DMS114 treated with DMSO at 0.1 percent for 48 hours (cell line): ENCODE measurements around the gene SVOP.

Source experiments
- DNase-seq: peaks from one replicate; lab custom pipeline; 2025; ENCODE audit not compliant: unreplicated experiment; lab: John Stamatoyannopoulos, UW

The SVOP gene

DNA sequence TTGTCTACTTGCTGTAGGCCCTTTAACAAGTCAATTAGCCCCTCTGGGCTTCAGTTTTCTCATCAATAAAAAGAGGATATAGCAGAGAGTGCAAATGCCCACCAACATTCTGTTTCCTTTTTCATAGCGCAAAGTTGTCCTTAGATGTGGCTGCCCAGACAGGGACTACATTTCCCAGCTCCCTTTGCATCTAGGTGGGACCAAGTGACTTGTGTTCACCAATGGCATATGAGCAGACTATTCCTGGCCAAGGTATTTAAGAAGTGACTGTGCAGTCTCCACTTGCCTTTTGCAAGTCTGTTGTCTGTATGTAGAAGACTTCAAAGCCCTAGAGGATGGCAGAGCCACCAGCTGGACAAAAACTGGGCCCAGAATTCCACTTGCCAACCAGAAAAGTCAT lies 81.3 kb downstream of the SVOP start:
- DNase-seq: peak; percentile 9

DNA sequence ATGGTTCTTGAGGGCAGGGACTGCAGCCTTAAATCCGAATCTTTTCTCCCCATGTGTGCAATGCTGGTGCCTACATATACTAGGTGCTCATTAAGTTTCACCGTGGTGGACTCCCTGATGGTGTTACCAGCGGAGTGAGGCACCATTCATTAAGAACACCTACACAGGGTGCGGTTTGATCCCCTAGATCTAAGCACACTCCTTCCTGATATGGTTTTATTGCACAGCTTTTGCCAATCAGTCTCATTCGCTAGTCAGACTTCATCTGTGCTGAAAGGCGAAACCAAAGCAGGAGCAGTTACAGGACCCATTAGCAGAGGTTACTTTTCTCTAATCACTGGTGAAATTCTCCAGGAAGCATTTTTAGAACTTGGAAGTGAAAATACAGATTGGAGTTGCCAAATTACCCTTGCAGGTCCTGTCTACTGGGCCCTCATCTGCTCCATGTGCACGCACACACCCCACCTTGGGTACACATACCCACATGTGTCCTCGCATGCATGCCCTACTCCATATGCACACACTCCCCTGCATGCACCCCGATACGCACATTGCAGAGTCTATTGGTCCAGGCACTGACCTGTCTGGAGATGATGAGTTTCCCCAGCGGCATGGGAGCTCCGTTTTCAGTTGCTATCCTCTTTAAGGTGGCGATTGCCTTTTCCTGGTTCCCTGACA lies 82.5 kb downstream of the SVOP start:
- no peak for DNase-seq

DNA sequence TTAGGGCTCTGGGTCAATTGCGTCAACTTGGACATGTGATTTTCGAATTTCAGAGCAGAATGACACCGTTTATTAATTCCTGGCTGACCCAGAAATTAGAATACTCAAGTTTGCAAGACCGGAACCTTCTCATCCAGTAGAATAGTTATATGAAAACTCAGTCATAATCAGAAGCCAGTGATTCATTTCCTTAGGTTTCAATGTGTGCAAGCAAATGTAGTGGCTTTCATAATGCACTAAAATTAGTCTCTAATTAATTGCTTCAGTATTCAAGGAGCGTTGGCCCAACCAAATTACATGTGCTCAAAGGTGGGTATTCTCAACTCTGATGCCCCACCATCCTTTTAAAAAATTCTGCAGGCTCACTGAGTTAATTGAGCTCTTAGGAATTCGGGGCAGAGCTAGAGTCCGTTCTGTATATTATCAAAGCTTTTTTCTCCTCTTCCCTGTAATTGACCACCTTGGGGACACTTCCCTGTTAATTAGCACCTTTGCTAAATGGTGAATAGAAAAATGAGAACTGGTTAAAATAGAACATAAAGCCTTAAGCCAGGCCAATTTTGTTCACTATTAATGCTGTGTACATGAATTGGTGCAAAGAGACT lies 85.6 kb downstream of the SVOP start:
- DNase-seq: no peak

DNA sequence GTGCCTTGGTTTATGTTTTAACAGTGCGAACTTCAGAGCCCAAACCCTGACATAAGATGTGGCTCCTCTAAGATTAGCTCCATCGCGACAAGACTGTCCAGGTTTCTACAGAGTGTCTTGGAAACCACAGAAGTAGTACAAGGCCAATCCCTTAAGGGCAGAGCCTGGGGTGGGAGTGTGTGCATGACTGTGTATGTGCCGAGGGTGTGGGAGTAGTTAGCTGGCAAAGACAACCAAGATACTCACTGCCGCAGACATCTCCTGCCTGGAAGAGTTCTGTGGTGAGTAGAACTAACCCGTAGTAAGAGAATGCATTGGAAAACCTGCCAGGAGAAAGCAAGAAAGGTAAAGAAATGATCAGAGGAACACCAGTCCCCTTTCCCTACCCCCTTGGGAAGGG lies 86.9 kb downstream of the SVOP start:
- DNase-seq: no peak

DNA sequence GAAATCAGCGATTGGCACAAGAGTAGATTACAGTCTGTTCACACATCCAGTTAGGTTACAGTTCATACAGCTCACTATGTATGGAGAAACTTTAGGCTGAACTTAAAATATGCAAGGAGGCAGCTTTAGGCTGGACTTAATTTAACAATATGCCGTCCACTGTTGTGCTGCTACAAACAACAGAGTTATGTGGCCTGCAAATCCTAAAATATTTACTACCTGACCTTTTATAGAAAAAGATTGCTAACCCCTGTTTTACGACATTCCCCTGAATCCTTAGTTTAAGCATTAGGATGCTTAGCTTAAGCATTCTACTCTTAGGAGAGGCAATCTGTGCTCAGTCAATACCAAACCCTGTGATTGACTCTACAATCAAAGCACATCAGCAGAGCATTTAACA lies 90.1 kb downstream of the SVOP start:
- DNase-seq: no peak

DNA sequence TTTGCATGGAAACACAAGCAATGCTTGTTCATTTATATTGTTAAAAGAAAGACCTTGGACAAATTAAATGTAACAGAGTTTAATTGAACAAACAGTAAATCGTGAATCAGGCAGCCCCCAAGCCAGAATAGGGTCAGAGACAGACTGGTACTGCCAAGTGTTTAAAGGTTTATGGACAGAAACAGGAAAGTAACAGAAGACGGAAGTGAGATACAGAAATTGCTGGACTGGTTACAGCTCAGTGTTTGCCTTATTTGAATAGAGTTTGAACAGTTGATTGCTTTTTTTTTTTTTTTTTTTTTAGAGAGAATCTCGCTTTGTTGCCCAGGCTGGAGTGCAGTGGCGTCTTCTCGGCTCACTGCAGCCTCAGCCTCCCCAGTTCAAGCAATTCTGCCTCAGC lies 90.7 kb downstream of the SVOP start:
- DNase-seq: no peak

DNA sequence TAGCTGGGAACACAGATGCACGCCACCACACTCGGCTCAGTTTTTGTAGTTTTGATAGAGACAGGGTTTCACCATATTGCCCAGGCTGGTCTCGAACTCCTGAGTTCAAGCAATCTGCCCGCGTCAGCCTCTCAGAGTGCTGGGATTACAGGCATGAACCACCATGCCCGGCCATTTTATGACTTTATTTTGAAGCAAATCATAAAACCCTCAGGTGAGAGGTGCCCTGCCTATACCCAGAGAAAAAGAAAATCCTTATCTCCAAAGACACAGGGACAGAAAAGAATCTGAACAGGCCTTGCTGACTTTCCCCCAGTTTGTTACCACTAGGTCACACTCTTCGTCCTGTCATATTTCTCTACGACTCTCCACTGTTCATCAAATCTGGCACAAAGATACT lies 92.2 kb downstream of the SVOP start:
- no peak for DNase-seq

DNA sequence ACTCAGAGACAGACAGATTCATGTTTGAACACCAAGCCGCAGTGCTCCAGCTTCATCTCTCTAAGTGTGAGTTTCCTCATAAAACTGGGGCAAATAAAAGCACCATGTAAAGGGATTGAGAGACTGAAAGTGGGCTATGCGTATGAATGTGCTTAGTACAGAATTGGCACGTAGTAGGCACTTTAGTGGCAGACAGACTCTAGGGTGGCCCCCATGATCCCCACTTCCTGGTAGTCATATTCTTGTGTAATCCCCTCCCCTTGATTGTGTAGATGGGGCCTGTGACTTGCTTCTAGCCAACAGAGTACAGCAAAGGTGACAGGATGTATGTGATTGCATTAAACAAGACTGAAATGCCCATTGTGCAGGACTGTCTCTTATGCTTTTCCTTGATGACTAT lies 98.0 kb downstream of the SVOP start:
- DNase-seq: no peak

DNA sequence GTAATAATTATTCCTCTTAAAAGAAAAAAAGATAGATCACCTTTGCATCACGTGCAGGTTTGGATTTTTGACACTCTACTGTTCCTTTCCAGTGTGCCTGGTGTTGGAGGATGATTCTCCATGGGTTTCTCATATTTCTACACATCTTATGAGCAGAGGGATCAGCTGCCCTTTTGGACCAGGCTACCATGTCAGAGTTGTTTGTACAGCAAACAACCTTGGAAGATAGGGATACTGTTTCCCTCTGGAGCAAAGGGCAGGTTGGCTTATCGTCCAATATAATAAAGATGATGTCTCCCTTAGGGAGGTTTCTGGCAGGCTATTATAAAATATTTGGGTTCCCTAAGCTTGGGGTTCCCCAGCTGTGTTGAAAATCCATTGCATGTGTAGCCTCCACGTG lies 98.9 kb downstream of the SVOP start:
- DNase-seq: no peak

DNA sequence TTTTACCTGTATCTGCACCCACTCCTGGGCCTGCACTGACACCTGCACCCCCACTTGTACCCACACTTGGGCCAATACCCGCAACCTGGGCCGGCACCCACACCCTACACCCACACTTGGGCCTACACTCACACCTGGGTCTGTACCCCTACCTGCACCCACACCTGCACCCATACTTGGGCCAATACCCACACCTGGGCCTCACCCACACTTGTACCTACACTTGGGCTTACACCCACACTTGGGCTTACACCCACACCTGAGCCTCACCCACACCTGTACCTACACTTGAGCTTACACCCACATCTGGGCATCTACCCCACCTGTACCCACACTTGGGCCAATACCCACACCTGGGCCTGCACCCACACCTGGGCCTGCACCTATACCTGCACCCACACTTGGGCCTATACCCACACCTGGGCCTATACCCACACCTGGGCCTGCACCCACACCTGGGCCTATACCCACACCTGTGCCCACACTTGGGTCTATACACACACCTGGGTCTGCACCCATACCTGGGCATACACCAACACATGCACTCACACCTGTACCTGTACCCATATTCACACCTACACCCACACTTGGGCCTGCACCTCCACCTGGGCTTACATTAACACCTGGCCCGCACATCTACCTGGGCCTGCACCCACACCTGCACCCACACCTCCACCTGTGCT lies 101.8 kb downstream of the SVOP start:
- no peak for DNase-seq

DNA sequence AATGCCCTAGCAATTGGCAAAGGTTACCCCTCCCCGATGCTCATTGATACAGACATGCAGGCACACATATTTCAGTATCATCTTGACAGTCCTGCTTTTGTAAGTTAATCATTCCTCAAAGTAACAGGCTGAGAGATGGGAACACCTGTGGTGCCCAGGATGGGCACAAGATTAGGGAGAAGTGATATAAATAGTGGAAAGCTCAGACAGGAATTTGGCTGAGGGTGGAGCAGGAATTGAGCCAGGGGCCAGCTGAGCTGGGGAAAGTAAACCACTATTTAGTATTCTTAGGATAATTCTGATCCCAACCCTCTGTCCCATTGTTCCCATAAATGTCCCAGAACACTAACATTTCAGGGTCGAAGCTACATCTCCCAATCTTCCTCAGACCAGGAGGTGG lies 102.7 kb downstream of the SVOP start:
- DNase-seq: no peak

DNA sequence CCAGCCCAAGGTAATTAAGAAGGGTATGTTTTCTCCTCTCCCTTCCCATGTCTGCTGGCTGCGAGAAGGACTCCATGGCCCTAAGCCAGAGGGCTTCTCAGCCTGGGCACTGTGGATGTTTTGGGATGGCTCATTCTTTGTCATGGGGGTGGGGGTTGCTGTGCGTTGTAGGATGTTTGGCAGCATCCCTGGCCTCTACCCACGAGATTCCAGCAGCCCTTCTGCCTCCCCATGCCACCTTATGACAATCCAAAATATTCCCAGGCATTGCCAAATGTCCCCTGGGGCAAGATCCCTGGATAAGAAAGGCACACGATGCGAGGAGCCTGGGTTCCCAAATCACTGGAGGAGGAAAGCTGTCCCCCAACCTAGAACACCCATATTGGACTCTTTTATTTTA lies 104.5 kb downstream of the SVOP start:
- DNase-seq: no peak

DNA sequence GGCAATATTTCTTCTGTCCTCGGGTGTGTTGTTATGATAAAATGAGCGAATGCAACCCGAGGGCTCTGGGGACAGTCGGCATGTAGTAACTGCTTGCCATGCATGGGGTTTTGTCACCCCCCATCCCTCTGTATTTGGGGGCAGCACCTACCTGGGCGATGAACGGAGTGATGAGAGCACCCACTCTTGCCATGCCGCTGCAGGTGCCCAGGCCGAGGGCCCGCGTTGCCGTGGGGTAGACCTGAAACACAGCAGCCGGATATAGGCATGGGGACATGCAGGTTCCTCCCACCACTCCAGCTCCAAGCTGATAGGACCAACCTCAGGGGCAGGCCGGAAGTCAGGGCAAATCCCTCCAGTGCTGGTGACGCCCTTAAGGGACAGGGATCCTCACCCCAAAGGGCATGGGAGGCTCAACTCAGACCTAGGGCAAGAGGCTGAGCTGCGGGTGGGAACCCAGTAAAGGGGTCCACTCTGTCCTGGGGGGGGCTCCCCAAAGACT lies 105.2 kb downstream of the SVOP start:
- no peak for DNase-seq

DNA sequence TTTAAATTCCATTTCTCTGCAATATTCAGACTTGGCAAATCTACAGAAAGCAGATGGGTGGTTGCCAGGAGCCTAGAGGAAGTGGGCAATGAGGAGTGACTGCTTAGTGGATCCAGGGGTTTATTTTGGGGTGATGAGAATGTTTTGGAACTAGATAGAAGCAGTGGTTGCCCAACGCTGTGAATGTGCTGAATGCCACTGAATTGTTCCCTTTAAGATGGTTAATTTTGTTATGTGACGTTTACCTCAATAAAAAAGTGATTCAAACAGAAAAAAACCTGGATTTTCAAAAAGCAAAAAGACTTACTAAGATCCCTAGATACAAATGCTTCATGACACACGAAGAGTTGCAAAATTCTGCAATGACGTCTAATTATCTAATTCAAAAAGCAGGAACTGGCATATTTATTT lies 106.7 kb downstream of the SVOP start:
- no peak for DNase-seq

DNA sequence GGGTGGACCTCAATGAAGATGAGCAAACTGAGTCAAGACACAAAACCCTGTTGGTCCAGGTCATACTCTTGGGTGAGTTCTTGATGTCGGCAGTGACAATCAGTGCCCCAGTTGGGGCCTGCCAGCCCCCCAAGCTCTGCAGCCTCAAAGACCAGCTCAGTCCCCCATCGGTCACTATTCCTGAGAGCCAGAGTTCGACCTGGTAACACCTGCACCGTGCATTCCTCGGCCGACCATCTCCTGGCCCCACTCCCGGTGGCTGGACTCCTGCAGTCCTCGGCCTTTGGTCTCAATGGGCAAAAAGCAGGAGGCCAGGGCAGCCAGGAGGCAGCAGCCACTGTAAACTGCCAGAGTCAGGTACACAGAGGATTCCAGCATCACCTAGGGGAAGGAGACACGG lies 108.5 kb downstream of the SVOP start:
- no peak for DNase-seq

DNA sequence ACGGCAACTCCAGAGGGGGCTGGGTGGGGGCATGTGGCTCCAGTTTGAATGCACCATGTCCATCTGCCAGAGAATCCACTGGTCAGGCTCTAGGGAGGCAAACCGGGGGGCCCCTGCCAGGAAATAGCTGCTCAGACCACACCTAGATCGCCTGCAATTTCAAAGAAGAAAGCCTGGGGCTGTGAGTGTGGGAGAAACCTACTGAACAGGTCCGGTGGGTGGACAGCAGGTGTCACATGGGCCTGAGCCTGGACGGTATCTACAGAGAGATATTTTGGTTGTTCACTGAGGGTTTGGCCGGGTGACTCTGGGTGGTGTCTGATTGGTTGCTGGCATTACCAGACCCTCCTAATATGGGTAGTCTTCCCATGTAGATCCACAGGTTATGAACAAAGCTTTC lies 109.0 kb downstream of the SVOP start:
- DNase-seq: no peak

DNA sequence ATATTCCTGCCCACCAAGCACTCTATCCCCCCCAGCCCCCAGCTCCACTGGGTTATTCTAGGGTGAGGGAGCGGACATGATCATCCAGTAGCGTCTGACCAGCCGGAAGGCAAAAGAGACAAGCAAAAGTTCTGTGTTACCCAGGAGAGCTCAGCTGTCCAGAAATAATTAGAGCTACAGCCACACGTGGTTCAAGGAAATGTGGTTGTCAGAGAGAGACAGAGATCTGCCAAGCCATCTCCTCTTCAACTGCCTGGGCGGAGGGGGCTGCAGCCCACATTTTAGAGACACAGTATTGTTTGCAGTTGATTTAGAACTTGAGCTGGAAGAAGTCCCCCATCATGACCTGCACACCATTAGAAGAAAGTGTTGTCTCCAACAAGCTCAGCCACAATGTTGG lies 110.5 kb downstream of the SVOP start:
- no peak for DNase-seq

DNA sequence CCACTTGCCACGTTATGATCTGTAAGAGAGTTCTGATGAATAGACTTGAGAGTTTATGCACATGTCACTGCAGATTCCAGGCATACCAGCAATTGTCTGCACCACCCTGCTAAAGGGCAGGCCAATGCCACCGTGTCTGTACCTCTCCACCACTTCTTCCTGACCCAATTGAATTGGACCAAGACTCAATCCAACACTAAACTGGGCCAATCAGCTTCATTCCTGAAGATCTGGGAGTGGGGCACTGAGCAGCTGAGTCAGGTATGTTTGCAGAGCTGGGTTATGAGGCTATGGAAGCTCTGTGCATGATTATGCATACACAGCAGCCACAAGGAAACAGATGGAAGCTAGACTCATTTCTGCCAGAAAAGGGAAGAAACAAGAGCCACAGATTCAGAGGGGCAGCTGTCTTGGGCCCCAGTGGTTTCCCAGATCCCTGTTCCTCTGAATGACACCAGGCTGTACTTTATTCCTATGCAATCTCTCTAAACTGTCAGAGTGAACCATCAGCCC lies 113.0 kb downstream of the SVOP start:
- no peak for DNase-seq

DNA sequence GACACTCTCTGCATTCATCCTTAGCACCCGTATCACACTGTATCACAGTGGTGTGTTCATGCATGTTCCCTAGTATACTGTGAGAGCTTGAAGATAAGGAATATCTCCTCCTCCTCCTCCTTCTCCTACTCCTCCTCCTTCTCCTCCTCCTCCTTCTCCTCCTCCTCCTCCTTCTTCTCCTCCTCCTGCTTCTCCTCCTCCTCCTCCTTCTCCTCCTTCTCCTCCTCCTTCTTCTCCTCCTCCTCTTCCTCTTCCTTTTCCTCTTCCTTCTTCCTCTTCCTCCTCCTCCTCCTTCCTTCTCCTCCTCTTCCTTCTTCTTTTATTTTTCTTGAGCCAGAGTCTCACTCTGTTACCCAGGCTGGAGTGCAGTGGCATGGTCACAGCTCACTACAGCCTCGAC lies 113.9 kb downstream of the SVOP start:
- no peak for DNase-seq

DNA sequence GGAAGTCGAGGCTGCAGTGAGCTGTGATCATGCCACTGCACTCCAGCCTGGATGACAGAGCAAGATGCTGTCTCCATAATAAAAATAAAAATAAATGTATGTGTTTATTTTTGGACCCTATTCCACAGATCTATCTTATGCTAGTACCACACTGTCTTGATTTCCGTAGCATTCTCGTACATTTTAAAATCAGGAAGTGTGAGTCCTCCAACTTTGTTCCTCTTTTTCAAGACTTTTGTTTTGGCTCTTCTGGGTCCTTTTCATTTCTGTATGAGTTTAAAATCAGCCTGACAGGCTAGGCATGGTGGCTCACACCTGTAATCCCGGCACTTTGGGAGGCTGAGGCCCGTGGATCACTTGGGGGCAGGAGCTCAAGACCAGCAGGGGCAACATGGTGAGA lies 115.1 kb downstream of the SVOP start:
- DNase-seq: no peak

DNA sequence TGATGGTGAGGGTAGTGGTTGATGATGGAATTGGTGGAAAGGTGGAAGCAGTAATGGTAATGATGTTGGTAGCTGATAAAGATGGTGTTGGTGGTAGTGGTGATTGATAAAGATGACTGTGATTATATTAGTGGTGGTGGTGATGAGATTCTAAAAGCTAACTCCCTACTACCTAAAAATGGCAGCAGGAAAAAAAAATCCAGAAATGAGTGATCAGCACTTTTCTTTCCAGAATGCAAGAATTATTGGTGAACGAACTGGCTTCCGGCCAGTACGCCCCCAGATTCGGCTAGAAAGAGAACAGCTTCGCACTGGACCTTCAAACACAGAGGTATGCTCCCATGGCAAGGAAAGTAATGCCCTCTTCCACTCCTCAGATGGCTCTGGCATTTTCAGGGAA lies 121.7 kb downstream of the SVOP start:
- no peak for DNase-seq

DNA sequence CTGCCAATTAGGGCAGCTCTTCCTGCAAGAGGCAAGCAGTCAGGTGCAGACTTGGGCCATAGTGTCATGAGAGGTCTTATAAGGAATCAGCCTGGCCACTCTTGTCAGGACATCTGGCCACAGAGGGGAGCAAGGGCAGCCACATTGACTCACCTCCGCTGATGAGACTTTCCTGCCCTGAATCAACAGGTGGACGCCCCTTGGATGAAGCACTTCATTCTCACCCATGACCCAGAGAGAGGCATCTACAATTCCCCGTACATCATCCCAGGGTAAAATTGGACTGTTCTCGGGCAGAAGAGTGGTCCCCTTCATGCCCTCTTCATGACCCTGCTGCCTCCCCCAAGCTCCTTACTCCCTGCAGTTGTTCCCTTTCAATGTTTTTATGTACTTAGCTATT lies 124.1 kb downstream of the SVOP start:
- no peak for DNase-seq
